A673 (cell line): ENCODE results near the gene PATJ. TPM values are rescaled to one million over a fixed set of nuclear protein-coding genes. Genes with fewer than 3 reads are reported as not detected.
A peak's percentile ranks its signal among the peaks of the same experiment; 100 is the strongest.

Source experiments
- BruUV-seq: library from RNA; stranded (reverse); fragments of 400-500 nt; replicated peaks from 2 replicates; lab custom pipeline; 2021; lab: Mats Ljungman, UMichigan
- CTCF ChIA-PET: fragments of 300-600 bp; sonication (Branson Sonifier 250); formaldehyde crosslinking; loops from one replicate; lab custom pipeline; 2022; ENCODE audit warnings: antibody characterized with exemption; lab: Charles Lee
- POLR2A ChIA-PET: fragments of 300-600 bp; sonication (Branson Sonifier 250); formaldehyde crosslinking; loops from one replicate; lab custom pipeline; 2022; ENCODE audit warnings: antibody characterized with exemption; ENCODE audit not compliant: low non-redundant PET; lab: Charles Lee
- DNase-seq: peaks from one replicate; pipeline ENCODE4 v3.0.0-alpha.2; 2015; ENCODE audit warnings: low spot score
- H3K27ac ChIP-seq: fragments of 200-600 bp; sonication (generic); 2 replicates; pipeline ENCODE4 v1.5.1; 2016; ENCODE audit warnings: mixed run types, low read depth, mild to moderate bottlenecking, mixed read lengths, antibody characterized with exemption, low read length; ENCODE audit not compliant: poor library complexity, severe bottlenecking
- H3K27me3 ChIP-seq: fragments of 200-600 bp; sonication (generic); replicated peaks from 2 replicates; pipeline ENCODE4 v1.6.1; 2017; ENCODE audit warnings: mixed run types, low read depth, mild to moderate bottlenecking, mixed read lengths, antibody characterized with exemption, low read length; ENCODE audit not compliant: insufficient read depth, poor library complexity
- H3K36me3 ChIP-seq: fragments of 200-600 bp; sonication (generic); 2 replicates; pipeline ENCODE4 v1.6.1; 2016; ENCODE audit warnings: mixed run types, mild to moderate bottlenecking, mixed read lengths, antibody characterized with exemption, low read length; ENCODE audit not compliant: insufficient read depth, poor library complexity, severe bottlenecking
- H3K4me1 ChIP-seq: fragments of 200-600 bp; sonication (generic); 2 replicates; pipeline ENCODE4 v1.6.1; 2017; ENCODE audit warnings: mixed run types, mild to moderate bottlenecking, mixed read lengths, antibody characterized with exemption, low read length; ENCODE audit not compliant: insufficient read depth, poor library complexity, severe bottlenecking
- H3K4me3 ChIP-seq: fragments of 200-600 bp; sonication (generic); 2 replicates; pipeline ENCODE4 v1.5.1; 2016; ENCODE audit warnings: low read depth, mixed run types, mild to moderate bottlenecking, mixed read lengths, low read length; ENCODE audit not compliant: poor library complexity, severe bottlenecking
- H3K9me3 ChIP-seq: fragments of 200-600 bp; sonication (generic); 2 replicates; pipeline ENCODE4 v1.6.1; 2016; ENCODE audit warnings: mixed run types, low read depth, mild to moderate bottlenecking, mixed read lengths, antibody characterized with exemption, low read length; ENCODE audit not compliant: poor library complexity, severe bottlenecking
- EZH2 ChIP-seq: fragments of 200-600 bp; sonication (generic); IDR thresholded peaks from 2 replicates; pipeline ENCODE4 v1.6.1; 2017; ENCODE audit warnings: borderline replicate concordance, low read depth, mild to moderate bottlenecking, mixed read lengths, antibody characterized with exemption, low read length; ENCODE audit not compliant: poor library complexity, severe bottlenecking
- intact Hi-C: fragments of 100-400 bp; cut with micrococcal nuclease; formaldehyde crosslinking; loops from one replicate; pipeline ENCODE4 v1.10.0; 2022; ENCODE audit not compliant: unreplicated experiment
- total RNA-seq: library from RNA; stranded (reverse); gene quantifications from 2 replicates; pipeline ENCODE4 v1.2.3, GENCODE V29; 2021
- TF ChIP-seq, protein P1 (sequence below): fragments of 300-800, 200-600 bp; sonication (generic); conservative IDR thresholded peaks from 2 replicates; pipeline ENCODE4 v1.5.1; 2017; ENCODE audit warnings: low read depth, mild to moderate bottlenecking, antibody characterized with exemption, low read length, moderate library complexity, mixed read lengths

PATJ gene
- total RNA-seq, 1 experiment from 2014 or later, result 6.6 TPM

DNA sequence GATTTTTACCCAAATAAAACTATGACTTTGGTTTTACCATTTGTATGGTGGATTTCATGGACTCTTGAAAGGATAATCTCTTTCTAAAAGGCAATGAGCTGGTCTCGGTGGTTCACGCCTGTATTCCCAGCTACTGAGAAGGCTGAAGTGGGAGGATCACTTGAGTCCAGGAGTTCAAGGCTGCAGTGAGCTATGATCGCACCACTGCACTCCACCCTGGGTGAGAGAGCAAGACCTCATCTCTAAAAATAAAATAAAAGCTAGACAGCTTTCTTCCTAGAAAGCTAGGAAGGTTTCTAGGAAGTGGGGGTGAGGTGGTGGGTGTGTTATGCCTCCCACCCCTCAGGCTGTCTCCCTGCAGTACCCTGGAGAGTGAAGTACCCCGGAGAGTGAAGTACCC, 398.4 kb downstream of the PATJ start:
- Histone ChIP-seq H3K4me1 (no peaks in the 10 kb centered on the region), H3K27ac (no peak overlapping the region), H3K36me3 (no peaks in the 10 kb centered on the region), H3K4me3 (no peak overlapping the region), H3K9me3 (no peaks in the 10 kb centered on the region), H3K27me3 (no peaks in the 10 kb centered on the region)
- CTCF ChIA-PET, result no interaction called here
- TF ChIP-seq, protein P1, sequence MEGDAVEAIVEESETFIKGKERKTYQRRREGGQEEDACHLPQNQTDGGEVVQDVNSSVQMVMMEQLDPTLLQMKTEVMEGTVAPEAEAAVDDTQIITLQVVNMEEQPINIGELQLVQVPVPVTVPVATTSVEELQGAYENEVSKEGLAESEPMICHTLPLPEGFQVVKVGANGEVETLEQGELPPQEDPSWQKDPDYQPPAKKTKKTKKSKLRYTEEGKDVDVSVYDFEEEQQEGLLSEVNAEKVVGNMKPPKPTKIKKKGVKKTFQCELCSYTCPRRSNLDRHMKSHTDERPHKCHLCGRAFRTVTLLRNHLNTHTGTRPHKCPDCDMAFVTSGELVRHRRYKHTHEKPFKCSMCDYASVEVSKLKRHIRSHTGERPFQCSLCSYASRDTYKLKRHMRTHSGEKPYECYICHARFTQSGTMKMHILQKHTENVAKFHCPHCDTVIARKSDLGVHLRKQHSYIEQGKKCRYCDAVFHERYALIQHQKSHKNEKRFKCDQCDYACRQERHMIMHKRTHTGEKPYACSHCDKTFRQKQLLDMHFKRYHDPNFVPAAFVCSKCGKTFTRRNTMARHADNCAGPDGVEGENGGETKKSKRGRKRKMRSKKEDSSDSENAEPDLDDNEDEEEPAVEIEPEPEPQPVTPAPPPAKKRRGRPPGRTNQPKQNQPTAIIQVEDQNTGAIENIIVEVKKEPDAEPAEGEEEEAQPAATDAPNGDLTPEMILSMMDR, result no peak
- no TSS peak for BruUV-seq
- intact Hi-C loops, result no loop called here
- POLR2A ChIA-PET, result no interaction called here
- DNase-seq, result no peak

DNA sequence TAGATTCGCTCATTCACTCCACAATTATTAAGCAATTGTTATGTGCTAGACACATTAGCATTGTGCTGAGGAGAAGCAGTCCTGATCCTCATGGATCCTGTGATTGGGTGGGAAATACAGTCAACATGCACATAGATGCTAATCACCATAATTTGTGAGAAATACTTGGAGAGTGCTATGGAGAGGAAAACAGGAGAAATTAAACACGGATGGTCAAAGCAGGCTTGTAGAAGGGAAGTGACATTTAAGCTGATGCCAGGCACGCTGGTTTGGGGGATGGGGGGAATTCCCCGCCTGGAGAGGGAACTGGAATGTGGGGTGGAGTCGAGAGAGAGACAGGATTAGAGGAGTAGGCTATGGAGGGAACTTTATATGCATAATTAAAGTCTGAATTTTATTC, 400.2 kb downstream of the PATJ start:
- CTCF ChIA-PET, result interaction anchor here (0.6 kb wide), 1 partner anchor 307 kb away, joined by 3 read pairs; no protein-coding TSS in a partner anchor
- no peak overlapping the region for H3K4me3 ChIP-seq
- no peaks in the 10 kb centered on the region for H3K36me3 ChIP-seq
- BruUV-seq, result no TSS peak
- POLR2A ChIA-PET, result no interaction called here
- H3K9me3 ChIP-seq, result no peaks in the 10 kb centered on the region
- intact Hi-C loops, result no loop called here
- TF ChIP-seq, protein P1, result no peak
- no peak for TF ChIP-seq EZH2
- H3K27ac ChIP-seq, result no peak overlapping the region
- H3K27me3 ChIP-seq, result no peaks in the 10 kb centered on the region
- peak; percentile 28 for DNase-seq
- H3K4me1 ChIP-seq, result no peaks in the 10 kb centered on the region

DNA sequence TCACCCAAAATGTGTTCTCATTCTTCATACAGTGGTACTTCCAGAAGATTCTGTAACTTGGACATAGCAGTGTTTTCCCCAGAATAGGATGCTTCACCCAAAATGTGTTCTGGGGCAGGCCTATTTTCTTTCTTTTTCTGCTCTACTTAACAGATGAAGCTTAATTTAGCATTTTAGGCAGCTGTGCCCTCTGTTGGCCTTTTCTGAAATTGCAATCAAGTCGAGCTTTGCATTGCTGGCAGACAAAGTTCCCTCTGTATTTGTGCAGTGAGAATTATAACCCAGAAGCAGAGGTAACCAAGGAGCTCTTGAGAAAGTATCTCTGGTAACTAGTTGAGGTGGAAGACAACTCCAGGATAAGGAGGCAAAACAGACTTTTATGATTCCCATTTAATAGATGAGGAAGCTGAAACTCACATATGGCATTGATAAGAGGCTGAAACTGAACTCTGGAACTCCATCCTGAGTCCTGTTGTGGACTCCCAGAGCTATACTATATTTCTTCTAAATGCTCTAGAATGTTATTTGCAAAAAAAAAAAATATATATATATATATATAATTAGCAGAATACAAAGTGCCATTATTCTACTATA, 402.1 kb downstream of the PATJ start:
- intact Hi-C loops, result no loop called here
- Histone ChIP-seq H3K27me3 (no peaks in the 10 kb centered on the region), H3K4me1 (no peaks in the 10 kb centered on the region), H3K4me3 (no peak overlapping the region), H3K36me3 (no peaks in the 10 kb centered on the region), H3K9me3 (no peaks in the 10 kb centered on the region), H3K27ac (no peak overlapping the region)
- TF ChIP-seq, protein P1, result peak; percentile 78
- TF ChIP-seq EZH2, result no peak
- CTCF ChIA-PET, result interaction anchor here (0.7 to 1.8 kb wide), 7 partner anchors 9 to 232 kb away, joined by 3 to 28 read pairs (median 5); no protein-coding TSS in a partner anchor
- BruUV-seq, result no TSS peak
- DNase-seq, result peak; percentile 77
- POLR2A ChIA-PET, result interaction anchor here (0.5 kb wide), 1 partner anchor 1995 kb away, joined by 16 read pairs; no protein-coding TSS in a partner anchor
